TTC549 (cell line): Measurements from ENCODE around the gene ABCB10.
A peak's percentile ranks its signal among the peaks of the same experiment; 100 is the strongest.
"Not testable (repeated sequence)": the region's sequence is repeated elsewhere in the genome, so short reads cannot be mapped to it uniquely, and the experiment has no call there.

Source experiments
- FAIRE-seq: peaks from 2 replicates; lab custom pipeline; 2012; peaks lifted over from hg19 to GRCh38; lab: Jason Lieb, UNC

Gene ABCB10

GRCh38 chr1:229558460-229559335 lies at the start of gene ABCB10:
Gene ABCB10, minus strand, starts transcription at chr1:229558707. Its CDS starts 55 bp downstream, at chr1:229558652.
- peak; percentile 94 for FAIRE-seq

- FAIRE-seq, result no peak
Observed at GRCh38 chr1:229607370-229607769, 48.9 kb upstream of the ABCB10 start.

DNA sequence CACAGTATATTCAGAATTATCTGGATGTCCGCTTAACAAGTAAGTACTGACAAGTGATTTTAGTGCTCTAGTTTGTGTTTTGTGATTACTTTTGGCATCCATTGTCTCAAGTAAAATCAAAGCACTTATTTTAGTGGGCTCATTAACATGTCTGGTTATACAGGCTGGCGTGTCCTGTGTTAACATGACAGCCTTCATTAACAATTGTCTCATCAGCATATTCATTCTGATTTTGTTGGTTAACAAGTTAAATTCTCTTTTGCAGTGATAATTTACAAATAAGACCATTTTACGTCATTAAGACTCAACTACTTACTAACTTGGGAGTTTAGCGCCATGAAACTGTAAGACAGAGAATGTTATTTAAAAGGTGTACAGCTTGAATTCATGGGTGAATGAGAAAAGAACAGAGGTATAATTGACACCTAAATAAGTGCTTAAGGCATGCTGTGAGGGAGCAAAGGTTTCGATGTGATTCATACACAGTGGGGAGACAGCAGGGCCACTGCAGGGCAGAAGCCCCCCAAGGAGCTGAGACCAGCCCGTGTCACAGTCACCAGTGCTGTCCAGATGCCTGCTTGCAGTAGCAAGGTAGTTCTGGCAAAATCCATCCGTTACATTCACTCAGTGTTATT lies 45.0 kb upstream of the ABCB10 start:
- peak; percentile 15 for FAIRE-seq

DNA sequence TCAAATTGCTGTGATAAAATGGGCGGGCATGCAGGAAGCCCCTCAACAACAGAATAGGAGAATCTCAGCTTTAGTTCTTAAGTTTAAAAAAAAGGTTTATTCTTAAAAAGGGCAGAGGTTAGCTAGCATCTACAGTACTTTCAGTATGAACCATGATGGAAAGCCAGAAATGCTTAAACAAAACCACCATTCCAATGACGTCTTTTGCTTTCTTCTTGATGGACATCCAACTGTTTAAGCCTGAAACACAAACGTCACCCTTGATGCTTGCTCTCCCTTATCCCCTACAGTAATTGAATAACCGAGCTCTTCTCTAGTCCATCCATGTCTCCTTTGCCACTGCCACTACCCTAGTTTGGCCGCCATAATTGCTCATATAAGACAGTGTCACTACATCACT lies 41.7 kb upstream of the ABCB10 start:
- FAIRE-seq, result no peak

- FAIRE-seq, result peak; percentile 45
Observed at GRCh38 chr1:229599218-229599954, 40.9 kb upstream of the ABCB10 start.

DNA sequence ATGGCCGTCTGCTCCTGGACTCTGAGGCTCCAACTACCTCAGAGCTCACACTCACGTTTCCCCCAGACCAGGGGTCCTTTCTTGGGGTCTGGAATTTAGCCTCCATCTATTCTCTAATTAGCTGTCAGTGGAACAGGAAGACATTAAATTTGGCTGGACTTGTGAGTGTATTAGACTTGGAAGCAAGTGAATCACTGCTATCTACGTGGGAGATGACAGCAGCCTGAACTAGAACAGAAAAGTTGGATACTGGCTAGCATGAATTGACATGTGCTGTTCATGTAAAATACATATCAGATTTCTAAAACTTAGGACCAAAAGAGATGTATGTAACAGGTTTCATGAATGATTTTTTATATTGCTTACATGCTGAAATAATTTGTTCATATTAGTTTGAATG lies 39.4 kb upstream of the ABCB10 start:
- FAIRE-seq, result peak; percentile 66

- FAIRE-seq, result peak; percentile 22
Observed at GRCh38 chr1:229596925-229597699, 38.6 kb upstream of the ABCB10 start.

DNA sequence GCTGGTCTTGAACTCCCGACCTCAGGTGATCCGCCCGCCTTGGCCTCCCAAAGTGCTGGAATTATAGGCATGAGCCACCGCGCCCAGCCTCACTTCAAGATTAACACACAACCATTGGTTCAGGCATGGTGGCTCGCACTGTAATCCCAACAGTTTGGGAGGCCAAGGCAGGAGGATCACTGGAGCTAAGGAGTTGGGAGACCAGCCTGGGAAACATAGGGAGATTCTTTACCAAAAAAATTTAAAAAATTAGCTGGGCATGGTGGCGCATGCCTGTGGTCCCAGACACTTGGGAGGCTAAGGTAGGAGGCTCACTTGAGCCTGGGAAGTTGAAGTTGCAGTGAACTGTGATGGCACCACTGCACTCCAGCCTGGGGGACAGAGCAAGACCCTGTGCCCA lies 37.4 kb upstream of the ABCB10 start:
- not testable (repeated sequence) for FAIRE-seq

GRCh38 chr1:229594227-229595008 lies 35.9 kb upstream of the ABCB10 start:
- FAIRE-seq, result no peak

- no peak for FAIRE-seq
Observed at GRCh38 chr1:229593800-229594199, 35.3 kb upstream of the ABCB10 start.

- peak; percentile 39 for FAIRE-seq
Observed at GRCh38 chr1:229590119-229590518, 31.6 kb upstream of the ABCB10 start.

GRCh38 chr1:229585338-229585737 lies 26.8 kb upstream of the ABCB10 start:
- no peak for FAIRE-seq

DNA sequence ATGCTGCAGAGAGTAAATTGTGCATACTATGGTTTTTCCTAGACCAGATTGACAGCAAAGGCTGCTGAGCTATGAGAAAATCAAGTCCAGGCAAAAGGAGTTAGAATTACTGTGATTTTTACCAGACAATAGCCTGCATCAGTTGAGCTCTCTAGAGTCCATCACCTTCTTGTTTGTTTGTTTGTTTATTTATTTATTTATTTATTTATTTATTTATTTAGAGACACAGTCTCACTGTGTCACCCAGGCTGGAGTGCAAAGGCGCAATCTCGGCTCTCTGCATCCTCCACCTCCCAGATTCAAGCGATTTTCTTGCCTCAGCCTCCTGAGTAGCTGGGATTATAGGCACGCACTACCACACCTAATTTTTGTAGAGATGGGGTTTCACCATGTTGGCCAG lies 24.2 kb upstream of the ABCB10 start:
- FAIRE-seq, result no peak

GRCh38 chr1:229582011-229582694 lies 23.6 kb upstream of the ABCB10 start:
- FAIRE-seq, result no peak

GRCh38 chr1:229581485-229581884 lies 23.0 kb upstream of the ABCB10 start:
- FAIRE-seq, result peak; percentile 3

DNA sequence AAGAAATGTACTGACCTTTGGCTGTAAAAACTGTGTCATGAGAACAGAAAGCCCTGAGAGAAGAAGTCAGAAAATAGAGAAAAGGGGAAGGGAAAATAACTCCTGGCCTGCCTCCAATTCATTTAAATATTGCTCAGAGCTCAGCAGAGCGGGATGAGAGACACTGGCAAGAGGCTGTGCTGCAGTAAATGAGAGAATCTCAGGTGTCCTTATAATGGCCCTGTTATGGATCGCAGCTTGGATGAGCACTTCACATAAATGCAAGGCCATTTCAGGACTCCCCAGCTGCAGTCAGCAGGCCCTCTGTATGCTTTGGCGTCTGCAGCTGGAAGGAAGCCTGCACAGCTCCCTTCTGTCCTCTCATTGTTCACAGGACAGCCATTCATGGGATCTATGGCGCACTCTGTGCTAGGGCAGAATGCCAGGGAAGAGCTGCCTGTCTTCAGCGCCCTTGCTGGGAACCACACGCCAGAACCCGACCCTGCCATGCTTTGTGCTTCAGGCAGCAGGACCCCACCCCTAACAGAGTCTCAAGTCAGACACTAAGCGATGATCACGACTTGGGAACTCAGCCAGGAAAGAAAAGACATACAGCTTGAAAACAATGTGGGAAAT lies 20.7 kb upstream of the ABCB10 start:
- no peak for FAIRE-seq

DNA sequence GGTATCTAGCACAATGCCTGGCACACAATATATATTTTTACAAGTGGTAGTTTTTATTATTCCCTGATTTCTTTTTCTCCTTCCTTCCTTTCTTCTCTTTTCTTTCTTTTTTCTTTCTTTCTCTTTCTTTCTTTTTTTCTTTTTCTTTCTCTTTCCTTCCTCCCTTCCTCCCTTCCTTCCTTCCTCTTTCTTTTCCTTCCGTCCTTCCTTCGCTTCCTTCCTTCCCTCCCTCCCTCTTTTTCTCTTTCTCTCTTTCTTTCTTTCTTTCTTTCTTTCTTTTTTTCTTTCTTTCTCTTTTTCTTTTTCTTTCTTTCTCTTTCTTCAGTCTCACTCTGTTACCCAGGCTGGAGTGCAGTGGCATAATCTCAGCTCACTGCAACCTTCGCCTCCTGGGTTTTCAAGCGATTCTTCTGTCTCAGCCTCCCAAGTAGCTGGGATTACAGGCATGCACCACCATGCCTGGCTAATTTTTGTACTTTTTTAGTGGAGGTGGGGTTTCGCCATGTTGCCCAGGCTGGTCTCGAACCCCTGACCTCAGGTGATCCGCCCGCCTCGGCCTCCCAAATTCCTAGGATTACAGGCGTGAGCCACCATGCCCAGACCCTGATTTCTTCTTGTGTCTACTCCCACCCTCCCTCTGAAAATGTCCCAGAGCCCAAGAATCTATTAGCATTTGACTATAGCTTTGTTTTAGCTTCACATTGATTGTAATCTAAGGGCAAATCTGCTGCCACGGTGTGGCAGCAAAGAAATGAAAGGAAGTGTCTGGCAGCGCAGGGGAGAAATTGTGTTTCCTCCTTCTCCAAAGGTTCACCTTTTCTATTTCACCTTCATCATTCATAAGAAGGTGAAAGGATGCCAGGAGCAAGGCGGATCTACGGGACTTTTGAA lies 19.9 kb upstream of the ABCB10 start:
- FAIRE-seq, result no peak

DNA sequence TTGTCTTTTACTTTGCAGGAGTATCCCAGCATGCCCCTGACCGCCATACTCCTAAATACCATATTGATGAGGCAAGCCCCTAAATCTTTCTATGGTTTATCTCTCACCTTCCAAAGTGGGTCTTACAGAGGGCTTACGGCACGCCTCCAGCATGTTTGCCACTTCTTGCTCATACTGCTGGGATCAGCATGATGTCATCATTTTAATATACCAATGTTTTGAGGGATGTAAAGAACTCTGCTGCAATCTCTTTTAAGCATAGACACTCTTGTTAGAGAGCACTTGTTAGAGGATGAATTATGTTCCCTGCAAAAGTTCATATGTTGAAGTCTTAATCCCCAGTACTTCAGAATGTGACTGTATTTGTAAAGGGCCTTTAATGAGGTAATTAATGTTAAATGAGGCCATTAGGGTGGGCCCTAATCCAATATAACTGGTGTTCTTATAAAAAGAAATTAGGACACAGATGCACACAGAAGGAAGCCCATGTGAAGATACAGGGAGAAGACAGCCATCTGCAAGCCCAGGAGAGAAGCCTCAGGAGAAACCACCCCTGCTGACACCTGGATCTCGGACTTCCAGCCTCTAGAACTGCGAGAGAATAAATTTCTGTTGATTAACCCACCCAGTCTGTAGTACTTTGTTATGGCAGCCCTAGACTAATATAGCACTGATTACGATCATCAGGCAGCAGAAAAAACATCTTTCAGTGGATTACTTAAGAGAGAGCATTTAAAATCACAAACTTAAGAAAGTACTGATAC lies 16.4 kb upstream of the ABCB10 start:
- FAIRE-seq, result no peak
